Osteocyte (in vitro differentiated cells): ENCODE results near the gene RBM3. TPM values are rescaled to one million over a fixed set of nuclear protein-coding genes. Genes with fewer than 3 reads are reported as not detected.
"Not testable (repeated sequence)": the region's sequence is repeated elsewhere in the genome, so short reads cannot be mapped to it uniquely, and the experiment has no call there.

Experiments
- DNase-seq: peaks from one replicate; pipeline ENCODE4 v3.0.0; 2021; ENCODE audit warnings: mixed read lengths; ENCODE audit not compliant: unreplicated experiment; ENCODE audit errors: extremely low spot score
- H3K27ac Mint-ChIP-seq: one replicate; pipeline ENCODE4 v1.8.0; 2021; ENCODE audit warnings: mild to moderate bottlenecking, mixed read lengths; ENCODE audit not compliant: unreplicated experiment
- H3K27me3 Mint-ChIP-seq: one replicate; pipeline ENCODE4 v1.8.0; 2021; ENCODE audit warnings: mixed read lengths; ENCODE audit not compliant: unreplicated experiment
- H3K36me3 Mint-ChIP-seq: one replicate; pipeline ENCODE4 v1.8.0; 2021; ENCODE audit warnings: mixed read lengths; ENCODE audit not compliant: unreplicated experiment
- H3K4me1 Mint-ChIP-seq: one replicate; pipeline ENCODE4 v1.8.0; 2021; ENCODE audit warnings: mixed read lengths; ENCODE audit not compliant: unreplicated experiment
- H3K4me3 Mint-ChIP-seq: one replicate; pipeline ENCODE4 v1.8.0; 2021; ENCODE audit warnings: mild to moderate bottlenecking, moderate library complexity, mixed read lengths; ENCODE audit not compliant: unreplicated experiment
- H3K9me3 Mint-ChIP-seq: one replicate; pipeline ENCODE4 v1.8.0; 2021; ENCODE audit warnings: mixed read lengths; ENCODE audit not compliant: unreplicated experiment
- long read RNA-seq: library from polyadenylated mRNA; unstranded; transcript quantifications from one replicate; pipeline ENCODE4 v2.0.0, GENCODE V29; 2021
- total RNA-seq: library from RNA; stranded (reverse); gene quantifications from 2 replicates; pipeline ENCODE4 v1.2.1, GENCODE V29; 2021
- TF ChIP-seq, protein P1 (sequence below): fragments of 200-600 bp; sonication (generic); IDR thresholded peaks from 2 replicates; pipeline ENCODE4 v1.5.0; 2021; ENCODE audit warnings: antibody characterized with exemption, mild to moderate bottlenecking, moderate library complexity

Gene RBM3
- total RNA-seq, result 298 and 325 TPM in 2 replicates
- long read RNA-seq, transcript RBM3-208 (6 exons, 724 nt), result minor isoform, 5 of 1,572 reads
- long read RNA-seq, transcript RBM3-202 (6 exons, 1,130 nt), result minor isoform, 13 of 1,572 reads
- long read RNA-seq, transcript RBM3-203 (7 exons, 2,162 nt), result major isoform, 1,464 of 1,572 reads
- long read RNA-seq, partial matches to known transcripts, result 35 of 1,572 reads
- long read RNA-seq, other reads (novel, unspliced or antisense), result 50 of 1,572 reads

DNA sequence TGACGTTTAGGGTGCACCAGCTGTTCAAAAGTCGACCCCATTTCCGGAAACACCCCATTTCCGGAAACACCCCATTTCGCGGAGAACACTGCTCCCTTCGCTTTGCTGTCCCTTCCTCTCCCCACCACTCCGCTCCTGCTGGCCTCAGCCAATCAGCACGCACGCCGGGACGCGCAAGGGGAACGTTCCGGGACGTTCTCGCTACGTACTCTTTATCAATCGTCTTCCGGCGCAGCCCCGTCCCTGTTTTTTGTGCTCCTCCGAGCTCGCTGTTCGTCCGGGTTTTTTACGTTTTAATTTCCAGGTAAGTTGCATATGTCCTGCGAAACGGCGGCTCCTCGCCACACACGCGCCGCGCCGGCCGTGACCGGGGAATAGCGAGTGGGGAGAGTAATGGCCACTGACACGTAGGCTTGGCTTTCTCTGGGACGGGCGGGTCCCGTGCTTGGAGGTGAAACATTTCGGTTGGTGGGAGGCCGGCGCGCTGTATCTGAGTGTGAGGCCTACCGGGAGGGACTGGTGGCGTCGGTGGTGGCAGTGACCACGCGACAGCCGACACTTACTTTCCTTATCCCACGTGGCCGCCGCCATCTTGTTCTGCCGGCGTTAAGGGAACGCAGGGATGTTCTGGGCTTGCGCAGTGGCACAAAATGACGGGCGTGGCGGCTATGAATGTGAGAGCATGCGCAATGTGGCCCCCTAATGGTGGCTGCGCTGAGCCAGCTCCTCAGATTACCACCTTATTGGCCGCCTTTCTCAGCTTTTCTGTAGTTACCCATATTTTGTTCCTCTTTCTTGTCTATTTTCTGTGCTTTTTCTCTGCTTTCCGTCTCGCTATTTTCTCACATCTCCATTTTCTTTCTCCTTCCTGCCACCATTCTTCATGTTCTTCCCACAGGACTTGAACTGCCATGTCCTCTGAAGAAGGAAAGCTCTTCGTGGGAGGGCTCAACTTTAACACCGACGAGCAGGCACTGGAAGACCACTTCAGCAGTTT is at the start of gene RBM3:
Gene RBM3, plus strand, starts transcription at position 215 of the 997 bp plus-strand sequence. Its CDS starts 697 bp downstream, at position 912.
- DNase-seq, result peak; percentile 95
- TF ChIP-seq, protein P1, sequence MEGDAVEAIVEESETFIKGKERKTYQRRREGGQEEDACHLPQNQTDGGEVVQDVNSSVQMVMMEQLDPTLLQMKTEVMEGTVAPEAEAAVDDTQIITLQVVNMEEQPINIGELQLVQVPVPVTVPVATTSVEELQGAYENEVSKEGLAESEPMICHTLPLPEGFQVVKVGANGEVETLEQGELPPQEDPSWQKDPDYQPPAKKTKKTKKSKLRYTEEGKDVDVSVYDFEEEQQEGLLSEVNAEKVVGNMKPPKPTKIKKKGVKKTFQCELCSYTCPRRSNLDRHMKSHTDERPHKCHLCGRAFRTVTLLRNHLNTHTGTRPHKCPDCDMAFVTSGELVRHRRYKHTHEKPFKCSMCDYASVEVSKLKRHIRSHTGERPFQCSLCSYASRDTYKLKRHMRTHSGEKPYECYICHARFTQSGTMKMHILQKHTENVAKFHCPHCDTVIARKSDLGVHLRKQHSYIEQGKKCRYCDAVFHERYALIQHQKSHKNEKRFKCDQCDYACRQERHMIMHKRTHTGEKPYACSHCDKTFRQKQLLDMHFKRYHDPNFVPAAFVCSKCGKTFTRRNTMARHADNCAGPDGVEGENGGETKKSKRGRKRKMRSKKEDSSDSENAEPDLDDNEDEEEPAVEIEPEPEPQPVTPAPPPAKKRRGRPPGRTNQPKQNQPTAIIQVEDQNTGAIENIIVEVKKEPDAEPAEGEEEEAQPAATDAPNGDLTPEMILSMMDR, result peak; percentile 50
- H3K27ac Mint-ChIP-seq, result peak within 1 kb of the TSS; percentile 99
- peaks cover 10% of the 10 kb centered on the region for H3K4me1 Mint-ChIP-seq
- H3K4me3 Mint-ChIP-seq, result peak within 1 kb of the TSS; percentile 97
- peaks cover 26% of the 10 kb centered on the region for H3K36me3 Mint-ChIP-seq
- H3K27me3 Mint-ChIP-seq, result no peaks in the 10 kb centered on the region
- no peaks in the 10 kb centered on the region for H3K9me3 Mint-ChIP-seq

DNA sequence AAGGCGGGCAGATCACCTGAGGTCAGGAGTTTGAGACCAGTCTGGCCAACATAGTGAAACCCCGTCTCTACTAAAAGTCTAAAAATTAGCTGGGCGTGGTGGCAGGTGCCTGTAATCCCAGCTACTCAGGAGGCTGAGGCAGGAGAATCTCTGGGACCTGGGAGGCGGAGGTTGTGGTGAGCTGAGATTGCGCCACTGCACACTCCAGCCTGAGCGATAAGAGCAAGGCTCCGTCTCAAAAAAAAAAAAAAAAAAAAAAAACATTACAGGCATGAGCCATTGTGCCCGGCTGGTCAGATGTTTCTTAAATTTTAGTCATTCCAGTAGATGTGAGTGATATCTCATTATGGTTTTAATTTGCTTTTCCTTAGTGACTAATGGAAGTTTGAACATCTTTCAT is 48.4 kb upstream of the RBM3 start:
- H3K27ac Mint-ChIP-seq, H3K4me3 Mint-ChIP-seq, H3K36me3 Mint-ChIP-seq: not testable (repeated sequence)

DNA sequence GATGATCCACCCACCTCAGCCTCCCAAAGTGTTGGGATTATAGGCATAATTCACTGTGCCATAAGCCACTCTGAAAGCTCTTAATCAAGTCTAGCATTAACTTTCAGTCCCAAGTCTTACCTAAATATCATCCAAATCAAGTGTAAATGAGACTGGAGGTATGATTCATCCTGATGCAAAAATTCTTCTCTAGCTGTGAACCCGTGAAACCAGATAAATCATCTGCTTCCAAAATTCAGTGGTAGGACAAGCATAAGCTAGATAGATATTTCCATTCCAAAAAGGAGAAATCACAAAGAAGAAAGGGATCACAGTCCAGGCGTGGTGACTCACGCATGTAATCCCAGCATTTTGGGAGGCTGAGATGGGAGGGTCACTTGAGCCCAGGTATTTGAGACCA is 43.5 kb upstream of the RBM3 start:
- Mint-ChIP-seq H3K4me1 (peaks cover 8% of the 10 kb centered on the region), H3K27ac (peak overlapping the region; percentile 27)

More for the DNA sequence above, 48.4 kb upstream of the RBM3 start:
- H3K27me3 Mint-ChIP-seq, H3K4me1 Mint-ChIP-seq, DNase-seq, H3K9me3 Mint-ChIP-seq: not testable (repeated sequence)

DNA sequence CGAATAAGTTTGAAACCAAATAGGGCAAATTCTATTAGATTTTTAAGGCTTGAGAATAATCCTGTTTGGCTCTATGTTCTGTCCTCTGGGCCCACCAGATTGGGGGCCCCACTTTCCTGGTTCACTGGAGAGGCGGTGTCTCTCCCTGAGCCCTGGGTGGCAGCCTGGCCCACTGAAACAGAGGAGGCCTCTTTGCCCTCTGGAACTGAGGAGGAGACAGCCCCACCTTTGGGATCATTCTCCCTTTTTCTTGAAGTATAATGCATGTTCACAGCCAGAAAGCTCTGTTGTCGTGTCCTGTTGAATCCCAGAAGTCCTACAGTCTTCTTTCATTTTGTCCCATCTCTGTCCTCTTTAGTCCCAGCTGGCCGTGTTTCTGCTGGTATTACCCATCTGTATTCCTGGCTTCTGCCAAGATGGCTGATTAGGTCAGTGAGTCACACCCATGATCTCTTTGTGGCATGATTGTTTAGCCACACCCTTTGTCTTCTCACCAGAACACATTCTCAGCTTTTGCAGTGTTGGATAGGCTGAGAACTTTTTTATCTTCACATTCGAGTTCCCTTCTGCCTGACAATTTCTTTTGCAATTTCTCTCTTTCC is 42.8 kb upstream of the RBM3 start:
- peak overlapping the region; percentile 83 for H3K27ac Mint-ChIP-seq
- peaks cover 8% of the 10 kb centered on the region for H3K4me1 Mint-ChIP-seq
- no peaks in the 10 kb centered on the region for H3K9me3 Mint-ChIP-seq
- H3K36me3 Mint-ChIP-seq, result peaks cover 5% of the 10 kb centered on the region
- DNase-seq, result no peak
- TF ChIP-seq, protein P1, result no peak
- H3K4me3 Mint-ChIP-seq, result no peak overlapping the region
- H3K27me3 Mint-ChIP-seq, result no peaks in the 10 kb centered on the region

More for the DNA sequence above, 43.5 kb upstream of the RBM3 start:
- H3K27me3 Mint-ChIP-seq, result no peaks in the 10 kb centered on the region
- H3K36me3 Mint-ChIP-seq, result peaks cover 5% of the 10 kb centered on the region
- H3K4me3 Mint-ChIP-seq, result no peak overlapping the region
- TF ChIP-seq, protein P1, result no peak
- no peak for DNase-seq
- no peaks in the 10 kb centered on the region for H3K9me3 Mint-ChIP-seq

DNA sequence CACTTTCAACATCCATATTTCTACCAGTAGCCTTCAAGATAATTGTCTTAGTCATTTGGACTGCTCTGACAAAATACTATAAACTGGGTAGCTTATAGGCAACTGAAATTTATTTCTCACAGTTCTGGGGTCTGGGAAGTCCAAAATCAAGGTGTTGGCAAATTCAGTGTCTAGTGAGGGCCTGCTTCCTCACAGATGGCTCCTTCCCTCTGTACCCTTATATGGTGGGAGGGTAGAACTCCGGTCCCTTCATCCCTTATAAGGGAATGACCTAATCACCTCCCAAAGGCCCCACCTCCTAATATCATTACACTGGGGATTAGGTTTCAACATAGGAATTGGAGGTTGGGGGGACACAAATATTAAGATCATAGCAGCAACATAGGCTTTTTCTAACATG is 42.1 kb upstream of the RBM3 start:
- Mint-ChIP-seq H3K27ac (peak overlapping the region; percentile 83), H3K4me3 (no peak overlapping the region), H3K36me3 (peaks cover 5% of the 10 kb centered on the region), H3K4me1 (peaks cover 8% of the 10 kb centered on the region), H3K27me3 (no peaks in the 10 kb centered on the region), H3K9me3 (no peaks in the 10 kb centered on the region)
- TF ChIP-seq, protein P1, result no peak
- no peak for DNase-seq
